Right lobe of liver (tissue), 6 donors: ENCODE measurements around the gene ALOX12. TPM values are rescaled to one million over a fixed set of nuclear protein-coding genes. Genes with fewer than 3 reads are reported as not detected.
A peak's percentile ranks its signal among the peaks of the same experiment; 100 is the strongest.
"Not testable (repeated sequence)": the region's sequence is repeated elsewhere in the genome, so short reads cannot be mapped to it uniquely, and the experiment has no call there.

ENCODE experiments used
- ATAC-seq, 4 donors: fragments of 200-7000 bp; cut with Tn5 transposase; one replicate each; pipeline ENCODE4 v1.9.1; 2020; ENCODE audit warnings: mild to moderate bottlenecking in 4 of 4, moderate library complexity in 4 of 4
- DNase-seq, 3 donors: peaks; one replicate each; pipeline ENCODE4 v3.0.0-alpha.2; 2020
- H3K27ac ChIP-seq, 3 donors: fragments of 200-600 bp; one replicate each; pipeline ENCODE4 v1.8.0; 2022
- H3K27me3 ChIP-seq, 2 donors: fragments of 200-600 bp; one replicate each; pipeline ENCODE4 v1.8.0; 2022
- H3K36me3 ChIP-seq, 4 donors: fragments of 200-600 bp; sonication (generic) in 1 of 4; one replicate each; pipeline versions ENCODE4 v1.5.1 to v1.8.0; 2017 to 2022; ENCODE audit warnings: control low read depth in 1 of 4
- H3K4me1 ChIP-seq, 4 donors: fragments of 200-600 bp; sonication (generic) in 1 of 4; one replicate each; pipeline versions ENCODE4 v1.5.1 to v1.8.0; 2017 to 2022; ENCODE audit warnings: control low read depth in 1 of 4
- H3K4me3 ChIP-seq, 3 donors: fragments of 200-600 bp; one replicate each; pipeline ENCODE4 v1.8.0; 2022
- H3K9me3 ChIP-seq, 4 donors: fragments of 200-600 bp; sonication (generic) in 1 of 4; one replicate each; pipeline versions ENCODE4 v1.5.1 to v1.8.0; 2017 to 2022; ENCODE audit warnings: control low read depth in 1 of 4
- POLR2A ChIP-seq: fragments of 450-650 bp; IDR thresholded peaks from one replicate; pipeline ENCODE4 v1.6.1; 2017; ENCODE audit warnings: antibody characterized with exemption, mild to moderate bottlenecking
- WGBS: methylation state at CpG from one replicate; pipeline ENCODE4 v1.1.6; 2018; ENCODE audit warnings: low coverage, low lambda C conversion rate; ENCODE audit not compliant: insufficient coverage; ENCODE audit errors: missing lambda C conversion rate; 5-methylcytosine and 5-hydroxymethylcytosine counted together
- intact Hi-C, 2 donors: fragments of 100-400 bp; cut with DNase I; formaldehyde crosslinking; loops; one replicate each; pipeline versions ENCODE4 v1.11.2 to v1.14.1; 2022
- long read RNA-seq: library from polyadenylated mRNA; unstranded; transcript quantifications from one replicate; pipeline ENCODE4 v2.0.0, GENCODE V29; 2019
- total RNA-seq, 6 experiments: library from RNA; depleted of rRNA in 2 of 6; stranded (reverse); fragments of >200 nt in 2 of 6; fragmentation: NEBNext Ultra II Directional in 3 of 6; extraction: Animal tissue kit (Norgen Biotek cat#: 25700) in 3 of 6; gene quantifications; one replicate each; pipeline versions ENCODE4 v1.1.0 to v1.2.4, GENCODE V29; 2016 to 2023
- TF ChIP-seq, protein P1 (sequence below), 4 donors: fragments of 200-600 bp in 3 of 4; fragments of 450-650 bp in 1 of 4; IDR thresholded peaks; one replicate each; pipeline versions ENCODE4 v1.5.1 to v1.8.0; 2016 to 2022; ENCODE audit warnings: antibody characterized with exemption in 4 of 4, mild to moderate bottlenecking in 2 of 4
- donor health status: DM: no; HTN: yes; CAD: no.
- donor health status: DM: no; HTN: no; CAD: no.
- donor health status: DM: no; HTN: no; CAD: no.
- donor health status: DM: no; HTN: yes; CAD: no.
- donor health status: DM: no; HTN: yes; CAD: no.

ALOX12 gene, protein sequence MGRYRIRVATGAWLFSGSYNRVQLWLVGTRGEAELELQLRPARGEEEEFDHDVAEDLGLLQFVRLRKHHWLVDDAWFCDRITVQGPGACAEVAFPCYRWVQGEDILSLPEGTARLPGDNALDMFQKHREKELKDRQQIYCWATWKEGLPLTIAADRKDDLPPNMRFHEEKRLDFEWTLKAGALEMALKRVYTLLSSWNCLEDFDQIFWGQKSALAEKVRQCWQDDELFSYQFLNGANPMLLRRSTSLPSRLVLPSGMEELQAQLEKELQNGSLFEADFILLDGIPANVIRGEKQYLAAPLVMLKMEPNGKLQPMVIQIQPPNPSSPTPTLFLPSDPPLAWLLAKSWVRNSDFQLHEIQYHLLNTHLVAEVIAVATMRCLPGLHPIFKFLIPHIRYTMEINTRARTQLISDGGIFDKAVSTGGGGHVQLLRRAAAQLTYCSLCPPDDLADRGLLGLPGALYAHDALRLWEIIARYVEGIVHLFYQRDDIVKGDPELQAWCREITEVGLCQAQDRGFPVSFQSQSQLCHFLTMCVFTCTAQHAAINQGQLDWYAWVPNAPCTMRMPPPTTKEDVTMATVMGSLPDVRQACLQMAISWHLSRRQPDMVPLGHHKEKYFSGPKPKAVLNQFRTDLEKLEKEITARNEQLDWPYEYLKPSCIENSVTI
- under 1 TPM in 2 of 6 experiments, not detected in 4; 0.17 to 0.27 TPM for total RNA-seq
- long read RNA-seq = 0 reads

DNA sequence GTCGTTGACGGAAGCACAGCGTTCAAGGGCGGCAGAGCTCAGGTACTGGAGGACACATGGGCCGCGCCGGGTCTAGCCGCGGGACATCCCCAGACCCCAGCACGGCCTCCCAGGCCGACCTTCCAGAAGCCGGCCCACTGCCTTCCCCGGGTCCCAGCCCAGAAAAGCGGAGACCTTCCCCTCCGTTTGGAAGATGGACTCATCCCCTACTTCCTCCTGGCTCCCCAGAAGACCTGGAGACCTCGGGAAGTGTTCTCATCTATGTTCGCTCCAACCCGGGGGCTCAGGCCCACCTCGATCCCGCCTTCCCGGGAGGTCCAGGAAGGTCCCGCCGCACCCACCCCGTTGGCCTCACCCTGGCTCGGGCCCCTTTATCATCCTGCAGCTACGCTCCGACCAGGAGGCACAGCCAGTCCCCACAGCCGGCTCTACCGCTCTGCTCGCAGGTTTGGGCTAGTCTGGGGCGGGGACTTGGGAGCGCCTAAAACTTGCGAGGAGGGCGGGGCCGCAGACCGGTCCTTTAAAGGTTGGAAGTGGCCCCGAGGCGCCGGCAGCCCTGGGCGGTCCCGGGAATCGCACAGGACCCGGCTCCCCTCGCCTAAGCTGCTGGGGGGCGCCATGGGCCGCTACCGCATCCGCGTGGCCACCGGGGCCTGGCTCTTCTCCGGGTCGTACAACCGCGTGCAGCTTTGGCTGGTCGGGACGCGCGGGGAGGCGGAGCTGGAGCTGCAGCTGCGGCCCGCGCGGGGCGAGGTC lies at the start of gene ALOX12:
Gene ALOX12, plus strand, starts transcription at position 550 of the 756 bp plus-strand sequence. Its CDS starts 69 bp downstream, at position 619.
- DNase-seq = peak in 1 of 3 donors; percentile 45
- intact Hi-C loops = loop anchor here in 1 of 2 donors (5.0 kb wide), 1 partner anchor 78 kb away; no protein-coding TSS in a partner anchor

DNA sequence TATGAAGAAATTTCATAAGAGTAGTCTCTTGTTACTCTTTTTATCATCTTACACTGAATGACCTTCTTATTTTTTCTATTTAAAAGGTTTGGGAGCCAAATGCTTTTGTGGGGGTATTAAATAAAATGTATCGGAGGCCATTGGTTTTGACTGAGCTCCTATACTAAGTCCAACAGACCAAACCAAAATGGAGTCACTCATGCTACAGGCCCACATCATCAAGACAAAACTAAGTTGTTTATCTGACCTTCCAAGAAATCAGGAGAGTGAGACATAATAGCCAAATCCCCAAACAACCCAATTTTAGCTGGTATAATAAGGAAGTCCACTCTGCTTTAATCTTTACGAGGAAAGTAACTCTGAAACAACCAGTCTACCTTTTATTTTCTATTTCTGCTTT lies 48.1 kb upstream of the ALOX12 start:
- Histone ChIP-seq H3K27ac (no peak overlapping the region), H3K9me3 (no peaks in the 10 kb centered on the region), H3K27me3 (no peaks in the 10 kb centered on the region), H3K4me3 (no peak overlapping the region), H3K4me1 (no peaks in the 10 kb centered on the region), H3K36me3 (no peaks in the 10 kb centered on the region)
- 88% methylated on average over 2 of the region's 2 CpGs for WGBS
- ATAC-seq (no peak), DNase-seq (no peak)
- intact Hi-C loops = no loop called here
- TF ChIP-seq, protein P1, sequence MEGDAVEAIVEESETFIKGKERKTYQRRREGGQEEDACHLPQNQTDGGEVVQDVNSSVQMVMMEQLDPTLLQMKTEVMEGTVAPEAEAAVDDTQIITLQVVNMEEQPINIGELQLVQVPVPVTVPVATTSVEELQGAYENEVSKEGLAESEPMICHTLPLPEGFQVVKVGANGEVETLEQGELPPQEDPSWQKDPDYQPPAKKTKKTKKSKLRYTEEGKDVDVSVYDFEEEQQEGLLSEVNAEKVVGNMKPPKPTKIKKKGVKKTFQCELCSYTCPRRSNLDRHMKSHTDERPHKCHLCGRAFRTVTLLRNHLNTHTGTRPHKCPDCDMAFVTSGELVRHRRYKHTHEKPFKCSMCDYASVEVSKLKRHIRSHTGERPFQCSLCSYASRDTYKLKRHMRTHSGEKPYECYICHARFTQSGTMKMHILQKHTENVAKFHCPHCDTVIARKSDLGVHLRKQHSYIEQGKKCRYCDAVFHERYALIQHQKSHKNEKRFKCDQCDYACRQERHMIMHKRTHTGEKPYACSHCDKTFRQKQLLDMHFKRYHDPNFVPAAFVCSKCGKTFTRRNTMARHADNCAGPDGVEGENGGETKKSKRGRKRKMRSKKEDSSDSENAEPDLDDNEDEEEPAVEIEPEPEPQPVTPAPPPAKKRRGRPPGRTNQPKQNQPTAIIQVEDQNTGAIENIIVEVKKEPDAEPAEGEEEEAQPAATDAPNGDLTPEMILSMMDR (IDR thresholded peaks at IDR 0.05) = no peak
- TF ChIP-seq POLR2A = no peak

More for the DNA sequence above, at the start of gene ALOX12:
- no peak for TF ChIP-seq POLR2A
- TF ChIP-seq, protein P1 (IDR thresholded peaks at IDR 0.05) = no peak
- Histone ChIP-seq H3K4me3 (peak within 1 kb of the TSS in 1 of 3 donors; percentile 27), H3K27ac (no peak within 1 kb of the TSS), H3K27me3 (no peaks in the 10 kb centered on the region), H3K4me1 (peaks cover 0 to 9% (median 0%) of the 10 kb centered on the region in 4 donors), H3K36me3 (peaks cover 0 to 9% (median 0%) of the 10 kb centered on the region in 4 donors), H3K9me3 (no peaks in the 10 kb centered on the region)
- 24% methylated on average over 12 of the region's 64 CpGs for WGBS
- ATAC-seq = peak; percentile 65 to 75 (median 72)

DNA sequence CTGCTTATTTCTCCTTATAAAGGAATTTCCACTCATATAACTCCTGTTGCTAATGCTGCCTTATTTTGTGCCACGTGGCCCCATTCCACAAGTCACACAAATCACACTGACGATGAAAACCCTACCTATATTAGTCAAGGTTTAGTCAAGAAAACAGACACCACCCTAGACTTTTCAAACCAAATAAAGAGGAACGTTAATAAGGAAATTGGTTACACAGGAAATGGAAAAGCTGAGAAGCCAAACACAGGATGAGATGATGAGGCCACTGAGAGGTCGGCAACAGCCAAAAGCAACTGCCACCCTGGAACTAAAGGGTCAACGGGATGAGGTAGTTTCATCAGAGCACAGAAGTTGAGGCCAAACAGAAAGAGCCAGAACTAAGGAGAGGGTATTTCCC lies 47.3 kb upstream of the ALOX12 start:
- Histone ChIP-seq H3K9me3 (no peaks in the 10 kb centered on the region), H3K4me3 (no peak overlapping the region), H3K36me3 (no peaks in the 10 kb centered on the region), H3K27ac (no peak overlapping the region), H3K4me1 (no peaks in the 10 kb centered on the region), H3K27me3 (no peaks in the 10 kb centered on the region)
- intact Hi-C loops = no loop called here
- TF ChIP-seq, protein P1 (IDR thresholded peaks at IDR 0.05) = no peak
- no peak for TF ChIP-seq POLR2A
- 46% methylated on average over 5 of the region's 5 CpGs for WGBS
- DNase-seq (no peak), ATAC-seq (peak in 3 of 4 donors; percentile 22 to 32 (median 26))

DNA sequence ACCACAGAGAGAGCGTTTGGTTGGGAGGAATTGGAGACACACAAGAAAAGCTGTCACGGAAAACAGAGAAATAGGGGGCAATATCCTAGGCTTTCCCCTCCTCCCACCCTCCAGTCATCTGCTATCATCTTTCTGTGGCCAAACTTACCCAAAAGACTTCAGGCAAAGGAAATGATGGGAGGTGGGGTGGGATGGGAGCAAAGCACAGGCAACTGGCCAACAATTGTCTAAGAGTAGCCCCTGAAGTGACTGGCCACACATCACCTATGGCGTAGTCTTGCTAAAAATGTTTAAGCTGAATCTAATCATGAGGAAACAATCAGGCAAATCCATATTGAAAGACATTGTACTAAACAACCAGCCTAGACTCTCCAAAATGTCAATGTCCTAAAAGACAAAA lies 46.9 kb upstream of the ALOX12 start:
- intact Hi-C loops = no loop called here
- H3K27me3 ChIP-seq = no peaks in the 10 kb centered on the region
- WGBS = 72% methylated on average over 3 of the region's 3 CpGs
- H3K36me3 ChIP-seq = no peaks in the 10 kb centered on the region
- no peak overlapping the region for H3K4me3 ChIP-seq
- H3K9me3 ChIP-seq = no peaks in the 10 kb centered on the region
- no peak overlapping the region for H3K27ac ChIP-seq
- ATAC-seq (no peak), DNase-seq (no peak)
- TF ChIP-seq, protein P1 (IDR thresholded peaks at IDR 0.05) = no peak
- TF ChIP-seq POLR2A = no peak
- H3K4me1 ChIP-seq = no peaks in the 10 kb centered on the region

DNA sequence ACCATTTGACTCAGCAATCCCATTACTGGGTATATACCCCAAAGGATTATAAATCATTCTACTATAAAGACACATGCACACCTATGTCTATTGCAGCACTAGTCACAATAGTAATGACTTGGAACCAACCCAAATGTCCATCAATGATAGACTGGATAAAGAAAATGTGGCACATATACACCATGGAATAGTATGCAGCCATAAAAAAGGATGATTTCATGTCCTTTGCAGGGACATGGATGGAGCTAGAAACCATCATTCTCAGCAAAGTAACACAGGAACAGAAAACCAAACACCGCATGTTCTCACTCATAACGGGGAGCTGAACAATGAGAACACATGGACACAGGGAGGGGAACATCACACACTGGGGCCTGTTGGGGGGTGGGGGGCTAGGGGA lies 44.9 kb upstream of the ALOX12 start:
- H3K36me3 ChIP-seq, H3K27me3 ChIP-seq, H3K4me1 ChIP-seq, ATAC-seq, H3K9me3 ChIP-seq, intact Hi-C loops, H3K4me3 ChIP-seq, DNase-seq, H3K27ac ChIP-seq: not testable (repeated sequence)
- WGBS = 100% methylated on average over 2 of the region's 2 CpGs
